GM18873 (cell line): Measurements from ENCODE around the gene THBS1.

ENCODE experiments used
- ATAC-seq: cut with Tn5 transposase; IDR thresholded peaks from one replicate; pipeline ENCODE4 v1.9.1; 2021; ENCODE audit warnings: mild to moderate bottlenecking, moderate library complexity, moderate number of reproducible peaks; ENCODE audit not compliant: unreplicated experiment, low FRiP score

The THBS1 gene

DNA sequence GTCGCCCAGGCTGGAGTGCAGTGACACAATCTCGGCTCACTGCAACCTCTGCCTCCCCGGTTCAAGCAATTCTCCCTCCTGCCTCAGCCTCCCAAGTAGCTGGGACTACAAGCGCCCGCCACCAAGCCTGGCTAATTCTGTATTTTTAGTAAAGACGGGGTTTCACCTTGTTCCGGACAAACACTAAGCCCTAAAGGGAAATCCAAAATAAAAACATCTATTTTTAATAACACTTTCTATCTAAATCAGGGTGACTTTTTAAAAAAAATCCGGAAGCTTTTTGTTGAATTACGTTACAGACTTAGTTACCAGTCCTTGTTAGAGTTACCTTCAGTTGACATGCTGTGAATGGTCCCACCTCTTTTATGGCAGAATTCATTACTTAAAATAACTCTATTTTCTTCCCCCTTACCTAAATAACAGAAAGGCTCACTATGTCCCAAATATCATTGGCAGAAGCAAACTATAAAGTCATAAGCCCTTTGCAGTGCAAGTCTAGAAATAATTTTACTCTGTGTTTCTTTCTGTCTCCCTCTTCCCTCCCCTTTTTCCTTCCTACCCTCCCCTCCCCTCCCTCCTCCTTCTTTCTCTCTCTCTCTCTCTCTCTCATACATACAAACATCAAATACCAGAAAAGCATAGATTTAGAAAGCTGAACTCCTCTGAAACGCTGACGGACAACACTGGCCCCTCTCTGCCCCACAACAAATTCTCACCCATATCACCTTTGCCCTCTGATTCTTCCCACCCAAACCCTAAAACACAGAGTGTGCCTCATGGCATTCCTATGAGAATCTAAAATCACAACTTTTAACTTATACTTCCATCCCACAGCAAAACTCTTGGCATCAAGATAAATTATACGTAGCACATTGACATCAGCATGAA, 18.3 kb downstream of the THBS1 start:
- no peak for ATAC-seq

DNA sequence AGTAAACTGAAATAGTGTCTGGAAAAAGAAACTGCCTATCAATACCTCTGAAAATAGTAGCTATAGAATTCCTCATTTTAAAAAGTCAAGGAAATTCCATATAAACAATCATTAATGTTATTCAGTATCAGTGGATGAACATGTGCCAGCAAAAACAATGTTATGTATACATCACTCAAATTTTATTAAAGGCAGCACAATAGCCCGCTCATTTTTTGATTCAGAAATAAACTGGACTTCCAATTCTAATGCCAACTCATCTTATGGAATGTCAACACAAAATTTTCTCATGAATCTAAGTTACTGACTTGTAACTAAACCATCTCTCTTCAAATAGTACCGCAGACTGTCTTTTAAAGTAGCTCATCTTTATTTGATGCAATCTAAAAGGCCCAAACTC, 19.0 kb downstream of the THBS1 start:
- no peak for ATAC-seq

DNA sequence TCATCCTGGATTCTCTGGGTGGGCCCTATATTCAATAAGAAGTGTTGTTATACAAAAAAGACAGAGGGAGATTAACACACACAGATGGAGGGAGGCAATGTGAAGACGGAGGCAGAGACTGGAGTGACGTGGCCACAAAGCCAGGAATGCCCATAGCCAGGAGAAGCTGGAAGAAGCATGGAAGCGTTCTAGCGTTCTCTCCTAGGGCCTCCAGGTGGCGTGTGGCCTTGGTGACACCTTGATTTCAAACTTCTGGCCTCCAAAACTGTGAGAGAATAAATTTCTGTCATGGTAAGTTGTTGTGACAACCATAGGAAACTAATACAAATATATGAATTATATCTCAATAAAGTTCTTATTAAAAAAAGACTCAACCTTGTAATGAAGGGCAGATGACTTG, 21.3 kb downstream of the THBS1 start:
- no peak for ATAC-seq

DNA sequence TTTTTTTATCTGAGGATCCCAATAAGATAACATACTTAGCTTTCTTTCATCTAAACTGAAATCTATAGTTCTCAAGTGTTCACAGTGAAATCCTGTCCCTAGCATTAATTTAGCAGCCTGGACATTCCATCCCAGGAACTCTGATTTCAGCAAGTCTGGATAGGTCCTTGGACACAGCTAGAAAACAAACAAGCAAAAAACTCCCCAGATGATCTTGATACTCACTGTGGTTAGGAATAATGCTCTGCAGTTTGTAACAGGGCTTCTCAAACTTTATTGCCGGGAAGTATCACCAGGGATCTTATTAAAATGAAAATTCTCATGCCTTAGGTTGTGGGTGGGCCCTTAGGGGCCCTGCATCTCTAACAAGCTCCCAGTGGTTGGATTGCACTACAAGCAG, 24.3 kb downstream of the THBS1 start:
- no peak for ATAC-seq

DNA sequence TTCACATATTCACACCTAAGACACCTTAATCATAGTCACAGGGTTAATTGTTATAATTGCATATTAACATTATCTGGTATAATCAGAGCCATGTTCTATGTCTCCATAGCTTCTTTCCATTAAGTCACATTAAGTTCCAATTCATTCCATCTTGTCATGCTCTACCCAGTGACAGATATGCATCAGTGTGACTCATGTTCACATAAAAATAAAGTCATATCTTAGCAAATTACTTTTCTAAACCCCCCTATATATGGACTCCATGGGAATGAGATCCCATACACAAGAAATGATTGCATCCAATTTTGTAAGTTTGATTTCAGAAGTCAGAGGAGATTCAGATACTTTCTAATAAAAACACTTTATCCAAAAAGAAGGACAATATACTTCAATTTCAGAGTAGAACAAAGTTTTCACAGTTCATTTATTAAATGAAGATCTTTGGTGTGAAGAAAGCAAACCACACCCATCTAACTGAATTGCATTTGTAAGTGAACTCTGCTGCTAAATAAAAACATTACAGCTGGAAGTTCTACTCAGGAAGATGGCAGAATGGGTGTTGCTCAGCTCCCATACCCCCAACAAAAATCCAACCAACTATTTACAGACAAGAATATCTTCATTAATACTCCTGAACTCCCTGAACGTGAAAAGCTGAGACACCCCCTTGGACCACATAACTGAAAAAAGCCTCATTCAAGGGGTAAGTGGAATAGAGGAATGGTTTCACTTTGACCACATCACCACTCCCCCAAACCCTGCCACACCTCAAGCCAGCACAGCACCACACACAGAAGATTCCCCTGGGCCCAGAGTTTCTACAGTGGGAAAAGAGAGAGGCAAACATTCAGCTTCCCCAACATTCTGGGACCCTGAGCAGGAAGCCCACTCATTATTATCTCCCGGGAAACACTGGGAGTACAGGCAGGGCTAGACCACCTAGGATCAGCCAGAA, 27.6 kb downstream of the THBS1 start:
- no peak for ATAC-seq

DNA sequence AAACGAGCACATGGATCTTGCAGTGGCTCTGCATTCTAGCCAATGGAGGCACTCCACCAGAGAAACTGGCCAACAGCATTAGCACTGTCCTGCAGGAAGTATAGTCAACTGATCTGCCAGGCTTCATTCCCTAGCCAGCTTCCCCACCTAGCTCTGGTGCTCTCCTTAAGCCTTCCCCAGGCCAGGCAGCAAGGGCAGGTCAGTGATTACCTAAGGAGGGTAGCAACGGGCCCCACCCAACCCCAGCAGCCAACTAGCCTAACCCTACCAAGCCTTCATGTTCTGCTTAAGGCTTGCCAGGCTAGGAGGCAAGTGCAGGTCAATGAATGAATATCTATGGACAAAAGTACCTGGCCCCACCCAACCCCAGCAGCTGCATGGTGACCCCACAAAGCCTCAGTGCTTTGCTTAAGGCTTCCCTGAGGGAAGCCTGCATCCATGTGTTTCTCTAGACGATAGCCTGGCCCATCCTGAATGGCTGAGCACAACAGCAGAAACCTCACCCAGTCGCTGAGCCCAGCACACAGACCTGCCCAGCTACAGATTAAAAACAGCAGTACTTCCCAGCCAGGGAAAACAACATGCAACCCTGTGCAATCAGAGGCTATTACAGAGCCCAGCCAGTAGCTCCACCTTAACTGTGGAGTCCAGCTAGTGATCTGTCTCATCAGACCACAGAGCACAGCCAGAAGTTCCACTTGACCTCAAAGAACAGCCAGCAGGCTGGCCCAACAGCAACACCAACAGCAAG, 28.5 kb downstream of the THBS1 start:
- ATAC-seq = no peak

DNA sequence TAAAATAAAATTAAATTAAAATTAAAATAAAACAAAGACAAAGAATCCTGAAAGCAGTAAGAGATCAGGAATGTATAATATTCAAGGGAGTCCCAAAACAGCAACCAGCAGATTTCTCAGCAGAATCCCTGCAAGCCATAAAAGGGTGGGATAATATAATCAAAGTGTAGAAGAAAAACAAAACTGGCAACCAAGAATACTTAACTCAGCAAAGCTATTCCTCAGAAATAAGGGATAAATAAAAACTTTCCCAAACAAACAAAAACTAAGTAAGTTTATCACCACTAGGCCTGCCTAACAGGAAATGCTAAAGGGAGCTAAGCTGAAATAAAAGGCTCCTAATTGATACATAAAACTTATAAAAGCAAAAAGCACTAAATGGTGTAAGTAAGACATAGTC, 29.8 kb downstream of the THBS1 start:
- ATAC-seq = no peak

DNA sequence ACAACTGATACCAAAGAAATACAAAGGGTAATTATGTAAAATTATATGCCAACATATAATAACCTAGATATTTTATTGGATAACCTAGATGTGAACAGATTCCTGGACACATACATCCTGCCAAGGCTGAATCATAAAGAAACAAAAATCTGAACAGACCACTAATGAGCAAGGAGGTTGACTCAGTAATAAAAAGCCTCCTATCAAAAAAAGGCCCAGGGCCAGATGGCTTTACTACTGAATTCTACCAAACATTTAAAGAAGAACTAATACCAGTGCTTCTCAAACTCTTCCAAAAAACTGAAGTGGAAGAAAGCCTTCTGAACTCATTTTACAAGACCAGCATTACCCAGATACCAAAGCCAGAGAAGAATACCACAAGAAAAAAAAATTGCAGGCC, 32.4 kb downstream of the THBS1 start:
- ATAC-seq = no peak

DNA sequence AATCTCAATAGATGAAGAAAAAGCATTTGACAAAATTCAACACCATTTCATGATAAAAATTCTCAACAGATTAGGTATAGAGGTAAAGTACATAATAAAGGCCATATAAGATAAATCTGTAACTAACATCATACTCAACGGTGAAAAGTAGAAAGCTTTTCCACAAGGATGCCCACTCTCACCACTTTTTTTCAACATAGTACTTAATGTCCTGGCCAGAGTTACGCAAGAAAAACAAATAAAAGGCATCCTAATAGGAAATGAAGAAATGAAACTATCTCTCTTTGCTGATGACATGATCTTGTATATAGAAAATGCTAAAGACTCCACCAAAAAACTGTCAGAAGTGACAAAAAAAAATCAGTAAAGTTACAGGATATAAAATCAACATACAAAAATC, 33.0 kb downstream of the THBS1 start:
- no peak for ATAC-seq

DNA sequence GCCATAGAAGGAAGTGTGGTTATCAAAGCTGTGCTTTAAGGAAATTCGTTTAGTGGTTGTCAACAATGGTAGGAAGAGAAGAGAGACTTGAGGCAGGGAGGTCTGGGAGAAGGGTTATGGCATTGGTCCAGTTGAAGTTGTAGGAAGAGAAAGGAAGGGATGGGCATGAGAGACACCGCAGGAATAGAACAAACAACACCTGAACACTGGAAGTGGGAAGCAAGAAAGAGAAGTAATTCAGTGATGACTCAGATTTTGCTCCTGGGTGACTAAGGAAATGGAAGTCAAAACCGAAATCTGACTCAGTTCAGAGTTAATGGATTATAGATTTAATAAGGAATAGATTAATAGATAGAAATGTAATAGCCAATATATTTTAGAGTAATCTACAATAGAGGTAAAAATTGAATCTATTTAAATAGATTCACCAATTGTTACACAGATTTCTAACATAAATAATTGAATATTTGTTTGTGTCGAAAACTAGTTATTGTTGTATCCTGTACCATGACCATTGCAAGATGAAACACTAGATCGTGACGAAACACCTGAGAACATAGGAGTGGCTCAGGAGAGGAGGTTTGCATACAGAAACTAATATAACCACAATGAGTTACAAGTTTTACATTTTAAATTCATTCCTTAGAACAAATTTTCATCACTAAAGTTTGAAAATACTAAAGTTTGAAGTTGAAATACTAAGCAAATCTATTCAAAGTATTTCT, 36.0 kb downstream of the THBS1 start:
- no peak for ATAC-seq

DNA sequence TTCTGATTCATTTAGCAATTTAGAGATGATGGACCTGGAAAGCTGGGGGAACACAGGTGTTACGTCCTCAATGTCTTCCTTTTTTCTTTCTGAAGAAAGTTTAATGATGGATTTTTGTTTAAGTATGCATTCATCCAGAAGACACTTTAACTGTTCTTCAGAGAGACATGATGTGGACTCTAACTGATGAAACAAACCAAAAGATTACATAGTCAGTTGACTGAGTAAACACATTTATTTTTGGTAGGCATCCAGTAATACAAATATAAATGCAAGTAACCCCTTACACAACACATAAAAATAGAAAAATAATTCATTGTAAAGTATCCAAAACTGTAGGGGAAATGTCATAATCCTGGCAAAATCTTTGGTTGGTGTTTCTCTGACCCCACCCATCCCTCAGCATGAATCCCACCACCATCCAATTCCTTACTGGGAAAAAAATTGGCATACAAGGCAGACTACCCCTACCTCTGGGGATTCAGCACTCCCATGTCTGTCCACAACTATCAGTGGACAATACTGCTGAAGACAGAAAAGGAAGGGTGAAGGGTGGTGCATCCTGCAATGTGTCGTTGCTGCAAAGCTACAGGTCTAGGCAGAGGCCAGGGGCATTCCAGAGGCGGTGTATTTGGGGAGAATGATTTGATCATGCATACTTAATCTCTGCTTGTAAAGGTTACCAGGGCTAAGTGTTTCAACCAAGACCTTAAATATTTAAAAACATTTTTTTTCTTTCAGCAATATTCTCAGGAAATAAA, 37.4 kb downstream of the THBS1 start:
- no peak for ATAC-seq

DNA sequence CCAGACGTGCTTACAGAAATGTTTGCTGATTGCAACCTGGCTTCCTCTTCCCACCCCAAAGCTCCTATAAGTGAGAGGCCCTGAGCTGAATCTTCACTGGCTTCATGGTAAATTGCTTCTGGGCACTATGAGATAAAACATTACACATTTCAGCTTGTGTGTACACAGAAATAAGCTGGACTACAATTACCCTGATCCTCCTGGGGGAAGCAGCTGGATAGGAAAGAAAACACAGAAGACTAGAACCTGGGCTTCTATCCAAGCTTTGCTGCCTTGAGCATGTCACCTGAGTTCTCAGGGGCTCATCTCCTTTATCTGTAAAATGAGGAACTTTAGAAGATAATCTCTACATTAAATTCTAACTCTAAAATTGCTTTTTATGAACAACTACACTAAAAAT, 40.3 kb downstream of the THBS1 start:
- ATAC-seq = no peak

DNA sequence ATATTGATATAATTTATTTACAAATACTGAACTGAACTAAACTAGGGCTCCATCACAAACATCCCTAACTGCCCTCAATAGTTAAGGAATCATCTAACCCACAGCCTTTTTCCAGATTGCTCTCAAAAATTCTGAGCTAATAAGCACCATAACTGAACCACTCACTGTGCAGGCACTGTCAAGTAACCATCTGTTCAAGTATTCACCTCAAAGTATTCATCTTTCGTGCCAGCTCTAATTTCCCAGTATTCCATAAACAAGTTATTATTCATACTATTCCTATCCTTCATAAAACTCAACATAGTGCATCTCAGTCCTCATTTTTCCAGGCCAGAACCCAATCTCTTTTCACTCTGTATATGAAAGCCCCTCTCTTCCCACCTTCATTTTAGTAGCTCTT, 41.1 kb downstream of the THBS1 start:
- no peak for ATAC-seq

DNA sequence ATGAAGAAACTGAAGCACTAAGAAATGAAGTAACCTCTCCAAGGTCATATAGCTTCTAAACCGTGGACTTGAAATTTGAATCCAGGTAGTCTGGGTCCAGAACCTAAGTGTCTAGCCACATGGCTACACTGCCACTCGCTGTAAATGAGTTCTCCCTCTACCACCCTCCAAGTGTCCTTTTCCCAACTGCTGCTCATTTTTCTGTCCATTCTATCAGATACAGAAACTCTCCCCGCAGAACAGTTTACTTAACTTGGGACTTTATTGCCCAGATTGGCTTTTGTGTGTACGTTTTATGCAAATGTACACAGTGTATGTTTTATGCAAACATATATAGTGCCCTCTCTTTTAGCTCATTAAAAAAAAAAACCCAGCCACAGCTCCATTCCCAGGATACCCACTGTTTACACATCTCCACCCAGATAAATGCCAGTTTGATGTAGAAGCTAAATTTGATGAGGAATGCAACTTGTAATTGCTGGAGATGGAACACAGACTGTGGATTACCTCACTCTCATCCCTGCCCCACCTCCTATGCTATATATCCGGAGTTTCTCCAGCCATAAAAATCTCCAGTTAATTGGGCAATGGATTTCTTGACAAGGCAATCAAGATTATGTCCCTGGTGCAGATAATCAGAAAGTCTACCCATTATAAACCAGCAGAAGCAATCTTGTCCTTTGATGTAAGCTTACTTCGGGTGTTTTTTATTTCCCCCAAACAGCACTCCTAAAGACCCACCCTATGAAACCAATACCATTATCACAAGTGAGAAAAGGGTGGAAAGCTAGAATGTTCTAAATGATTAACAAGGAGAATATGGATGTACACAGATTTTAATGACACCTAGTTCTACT, 42.0 kb downstream of the THBS1 start:
- no peak for ATAC-seq

DNA sequence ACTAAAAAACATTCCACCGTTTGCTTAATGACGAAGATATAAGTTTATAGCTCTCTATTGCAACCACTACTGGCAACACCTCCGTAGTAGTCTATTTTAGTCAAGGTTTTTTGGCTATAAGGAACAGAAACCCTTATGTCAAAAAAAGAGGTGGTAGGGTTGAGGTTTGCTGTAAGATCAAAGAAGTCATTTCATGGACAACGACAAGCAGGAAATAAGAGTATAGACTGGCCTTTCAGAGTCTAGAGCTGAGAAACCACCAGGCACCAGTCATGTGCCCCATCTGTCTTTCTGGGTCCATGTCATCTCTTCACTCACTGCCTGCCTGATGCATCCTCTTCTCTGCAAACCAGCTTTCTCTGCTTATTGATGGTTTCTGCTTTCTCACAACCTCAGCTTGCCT, 42.7 kb downstream of the THBS1 start:
- ATAC-seq = no peak

DNA sequence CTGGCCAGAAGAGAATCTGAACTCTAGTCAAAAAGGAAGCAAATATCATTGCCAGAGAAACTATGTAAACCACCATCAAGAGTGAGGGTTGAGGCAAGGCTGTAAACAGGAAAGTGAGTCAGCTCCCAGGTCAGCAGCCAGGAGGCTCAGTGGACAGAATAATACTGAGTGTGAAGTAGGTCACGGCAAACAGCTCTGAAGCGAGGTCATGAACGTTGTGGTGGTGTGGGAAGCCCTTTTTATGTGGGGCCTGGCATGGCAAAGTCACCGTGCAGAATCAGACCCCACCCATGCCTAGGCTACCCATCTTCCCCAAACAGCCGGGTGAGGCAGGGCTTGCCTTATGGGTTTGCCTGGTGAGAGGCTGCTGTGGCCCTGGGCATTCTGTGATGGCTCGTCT, 43.9 kb downstream of the THBS1 start:
- ATAC-seq = no peak

DNA sequence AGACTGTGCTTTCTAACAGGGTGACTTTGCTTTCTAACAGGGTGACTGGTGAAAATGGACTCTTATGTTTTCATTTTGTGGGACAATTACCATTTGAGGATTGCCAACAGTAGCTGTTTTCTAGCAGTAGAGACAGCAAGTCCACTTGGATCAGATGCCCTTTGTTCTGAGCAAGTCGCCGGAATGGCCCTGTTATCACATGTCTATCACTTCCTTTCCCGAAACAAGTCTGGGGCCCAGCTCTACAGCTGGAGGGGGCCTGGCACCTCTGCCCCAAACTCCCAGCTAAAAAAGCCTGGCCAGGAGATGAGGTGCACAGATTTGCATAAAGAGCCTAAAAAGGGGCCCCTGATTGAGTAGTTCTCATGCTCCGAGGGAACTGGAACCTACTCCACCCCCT, 44.6 kb downstream of the THBS1 start:
- ATAC-seq = no peak

DNA sequence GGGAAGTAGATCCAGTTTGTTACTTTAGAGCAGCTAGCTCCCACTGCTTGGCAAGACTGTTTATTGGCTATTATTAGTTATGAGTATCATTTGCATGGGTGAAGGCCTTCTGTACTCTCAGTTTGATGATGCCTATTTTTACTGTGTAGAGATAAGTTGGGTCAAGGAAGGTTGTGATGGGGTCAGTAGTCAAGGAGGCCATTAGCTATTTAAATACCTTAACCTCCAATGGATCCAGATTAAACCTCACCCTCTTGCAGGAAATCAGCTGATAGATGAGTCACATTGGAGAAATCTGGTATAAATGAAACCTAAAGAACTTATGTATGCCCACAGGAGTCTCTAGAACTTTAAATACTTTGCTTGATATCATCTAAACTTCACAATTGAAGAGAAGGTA, 45.0 kb downstream of the THBS1 start:
- no peak for ATAC-seq
